ENCODE results near the gene LRRC4C. TPM values are rescaled to one million over a fixed set of nuclear protein-coding genes. Genes with fewer than 3 reads are reported as not detected.

The LRRC4C gene
- total RNA-seq, 2 donors from 2014 or later: 0.95 to 3.2 TPM

- no peaks in the 10 kb centered on the region for H3K27me3 ChIP-seq (replicated peaks; ENCODE audit: insufficient read depth)
- ATAC-seq (ENCODE audit: insufficient number of reproducible peaks, low FRiP score, low read depth) (no peak), DNase-seq (ENCODE audit: low spot score) (no peak)
- no peaks in the 10 kb centered on the region for H3K36me3 ChIP-seq
- no peak overlapping the region for H3K27ac ChIP-seq
- H3K4me1 ChIP-seq (ENCODE audit: control insufficient read depth in 1 of 2, low read depth in 2 of 2): no peaks in the 10 kb centered on the region
- no peak for TF ChIP-seq CTCF (IDR thresholded peaks at IDR 0.05)
- no peaks in the 10 kb centered on the region for H3K9me3 ChIP-seq
- H3K4me3 ChIP-seq: no peak overlapping the region
Observed at GRCh38 chr11:41177791-41178190, 281.7 kb downstream of the LRRC4C start.

DNA sequence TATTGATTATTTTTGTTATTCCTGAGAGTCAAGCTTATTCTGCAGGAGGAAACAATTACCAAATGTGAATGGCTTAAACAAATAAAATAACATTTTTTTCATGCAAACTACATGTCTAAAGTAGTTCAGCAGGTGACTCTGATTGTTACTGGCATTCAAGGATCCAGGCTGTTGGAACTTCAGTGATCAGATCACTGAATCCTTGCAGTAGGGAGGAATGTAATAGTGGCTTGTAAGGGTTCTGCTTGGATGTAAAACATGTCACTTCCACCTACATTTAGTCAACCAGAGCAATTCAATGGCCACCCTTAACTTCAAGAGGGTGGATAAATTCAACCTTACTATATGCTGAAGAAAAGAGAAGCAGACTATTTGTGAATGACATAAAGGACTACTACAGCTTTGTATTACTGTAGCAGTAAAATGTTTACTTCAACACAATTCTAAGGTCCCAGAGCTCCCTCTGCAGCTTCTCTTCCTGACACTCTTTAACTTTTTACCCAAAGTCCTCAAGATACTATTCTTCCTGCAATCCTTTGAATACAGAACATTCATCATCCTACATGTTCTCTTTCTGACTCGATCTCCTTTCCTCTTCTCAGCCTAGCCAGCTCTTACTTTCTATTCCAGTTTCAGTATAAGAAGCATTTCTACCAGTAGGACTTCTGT, 284.0 kb downstream of the LRRC4C start:
- H3K36me3 ChIP-seq: no peaks in the 10 kb centered on the region
- H3K27me3 ChIP-seq (replicated peaks; ENCODE audit: insufficient read depth): no peaks in the 10 kb centered on the region
- ATAC-seq (ENCODE audit: insufficient number of reproducible peaks, low FRiP score, low read depth): no peak
- H3K4me3 ChIP-seq: no peak overlapping the region
- H3K4me1 ChIP-seq (ENCODE audit: control insufficient read depth in 1 of 2, low read depth in 2 of 2): no peaks in the 10 kb centered on the region
- DNase-seq (ENCODE audit: low spot score): no peak
- no peaks in the 10 kb centered on the region for H3K9me3 ChIP-seq
- no peak overlapping the region for H3K27ac ChIP-seq
- no peak for TF ChIP-seq CTCF (IDR thresholded peaks at IDR 0.05)

DNA sequence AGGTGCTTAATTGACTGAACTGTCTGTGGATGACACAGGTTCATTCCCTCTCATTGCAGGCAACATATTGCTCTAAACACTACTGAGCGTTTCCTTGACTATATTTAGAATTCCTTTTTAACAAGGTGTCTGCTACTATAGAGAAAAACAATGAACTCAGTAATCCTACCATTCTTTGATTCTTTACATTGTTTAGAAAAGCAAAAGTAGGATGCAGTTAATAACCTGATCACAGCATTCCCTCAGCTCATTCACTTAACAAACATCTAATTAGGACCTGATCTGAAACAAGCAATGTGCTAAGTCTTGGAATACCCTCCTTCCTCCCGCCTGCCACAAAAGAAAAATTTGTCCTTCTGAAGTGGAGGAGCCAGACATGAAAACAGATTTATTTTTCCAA, 313.1 kb downstream of the LRRC4C start:
- no peak overlapping the region for H3K27ac ChIP-seq
- TF ChIP-seq CTCF (IDR thresholded peaks at IDR 0.05): no peak
- no peaks in the 10 kb centered on the region for H3K9me3 ChIP-seq
- ATAC-seq (ENCODE audit: insufficient number of reproducible peaks, low FRiP score, low read depth) (no peak), DNase-seq (ENCODE audit: low spot score) (no peak)
- no peak overlapping the region for H3K4me3 ChIP-seq
- no peaks in the 10 kb centered on the region for H3K36me3 ChIP-seq
- H3K27me3 ChIP-seq (replicated peaks; ENCODE audit: insufficient read depth): no peaks in the 10 kb centered on the region
- H3K4me1 ChIP-seq (ENCODE audit: control insufficient read depth in 1 of 2, low read depth in 2 of 2): no peaks in the 10 kb centered on the region

- Histone ChIP-seq H3K9me3 (no peaks in the 10 kb centered on the region), H3K27ac (no peak overlapping the region), H3K4me1 (ENCODE audit: control insufficient read depth in 1 of 2, low read depth in 2 of 2) (no peaks in the 10 kb centered on the region), H3K4me3 (no peak overlapping the region), H3K27me3 (replicated peaks; ENCODE audit: insufficient read depth) (no peaks in the 10 kb centered on the region), H3K36me3 (no peaks in the 10 kb centered on the region)
- ATAC-seq (ENCODE audit: insufficient number of reproducible peaks, low FRiP score, low read depth) (no peak), DNase-seq (ENCODE audit: low spot score) (no peak)
- TF ChIP-seq CTCF (IDR thresholded peaks at IDR 0.05): no peak
Observed at GRCh38 chr11:41145420-41145819, 314.0 kb downstream of the LRRC4C start.

- Histone ChIP-seq H3K36me3 (no peaks in the 10 kb centered on the region), H3K27ac (no peak overlapping the region), H3K4me3 (no peak overlapping the region), H3K4me1 (ENCODE audit: control insufficient read depth in 1 of 2, low read depth in 2 of 2) (no peaks in the 10 kb centered on the region), H3K27me3 (replicated peaks; ENCODE audit: insufficient read depth) (no peaks in the 10 kb centered on the region), H3K9me3 (no peaks in the 10 kb centered on the region)
- DNase-seq (ENCODE audit: low spot score) (no peak), ATAC-seq (ENCODE audit: insufficient number of reproducible peaks, low FRiP score, low read depth) (no peak)
- no peak for TF ChIP-seq CTCF (IDR thresholded peaks at IDR 0.05)
Observed at GRCh38 chr11:41134971-41135370, 324.5 kb downstream of the LRRC4C start.
